Colonic mucosa (tissue), 4 donors: ENCODE results near the gene NOSTRIN. TPM values are rescaled to one million over a fixed set of nuclear protein-coding genes. Genes with fewer than 3 reads are reported as not detected.
A peak's percentile ranks its signal among the peaks of the same experiment; 100 is the strongest.

Experiments
- DNase-seq: peaks from one replicate; pipeline ENCODE4 v3.0.0-alpha.2; 2020
- H3K27ac ChIP-seq: fragments of 200-600 bp; one replicate; pipeline ENCODE4 v1.8.0; 2021
- H3K27me3 ChIP-seq: fragments of 200-600 bp; one replicate; pipeline ENCODE4 v1.8.0; 2021
- H3K36me3 ChIP-seq: fragments of 200-600 bp; one replicate; pipeline ENCODE4 v1.8.0; 2021
- H3K4me1 ChIP-seq: fragments of 200-600 bp; one replicate; pipeline ENCODE4 v1.8.0; 2021; ENCODE audit warnings: mild to moderate bottlenecking
- H3K4me3 ChIP-seq: fragments of 200-600 bp; one replicate; pipeline ENCODE4 v1.8.0; 2021
- H3K9ac ChIP-seq, 2 donors: one replicate each; pipeline ENCODE4 v1.7.0; 2013; ENCODE audit warnings: control low read depth in 2 of 2, low read depth in 2 of 2, low read length in 2 of 2
- H3K9me3 ChIP-seq: fragments of 200-600 bp; one replicate; pipeline ENCODE4 v1.8.0; 2021
- intact Hi-C: fragments of 100-400 bp; cut with DNase I; formaldehyde crosslinking; loops from one replicate; pipeline ENCODE4 v1.14.1; 2022
- total RNA-seq, 2 donors: library from RNA; stranded (reverse); fragmentation: NEBNext Ultra II Directional in 1 of 2; extraction: Animal tissue kit (Norgen Biotek cat#: 25700) in 1 of 2; gene quantifications; one replicate each; pipeline ENCODE4 v1.2.1, GENCODE V29; 2021
- TF ChIP-seq, protein P1 (sequence below): fragments of 200-600 bp; IDR thresholded peaks from one replicate; pipeline ENCODE4 v1.8.0; 2022; ENCODE audit warnings: antibody characterized with exemption, mild to moderate bottlenecking
- donor health status: healthy.
- donor health status: DM: no; HTN: no; CAD: no.
- donor health status: DM: no; HTN: no; CAD: no.

NOSTRIN gene
- total RNA-seq, 2 donors from 2014 or later = 29.0 to 37.2 TPM

DNA sequence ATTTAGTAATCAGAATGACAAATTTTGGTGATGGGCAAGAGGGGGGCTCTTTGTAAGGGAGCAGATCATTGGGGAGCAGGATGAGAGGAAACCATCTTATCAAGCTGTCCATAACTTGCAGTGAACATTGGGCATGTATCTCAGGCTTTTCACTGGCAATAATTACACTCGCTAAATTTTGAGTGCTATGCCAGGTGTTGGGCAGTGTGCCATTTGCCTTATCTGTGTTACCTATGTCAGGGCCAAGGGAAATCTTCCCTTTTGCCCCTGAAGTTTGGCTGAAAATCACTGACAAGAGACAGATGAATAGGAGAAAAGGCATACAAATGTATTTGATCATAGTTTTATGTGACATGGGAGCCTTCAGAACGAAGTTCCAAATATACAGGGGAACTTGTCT is 39.0 kb downstream of the NOSTRIN start:
- no peak overlapping the region for H3K9ac ChIP-seq
- H3K4me3 ChIP-seq = no peak overlapping the region
- H3K27ac ChIP-seq = no peak overlapping the region
- no peaks in the 10 kb centered on the region for H3K27me3 ChIP-seq
- H3K36me3 ChIP-seq = no peaks in the 10 kb centered on the region
- no peak for DNase-seq
- TF ChIP-seq, protein P1, sequence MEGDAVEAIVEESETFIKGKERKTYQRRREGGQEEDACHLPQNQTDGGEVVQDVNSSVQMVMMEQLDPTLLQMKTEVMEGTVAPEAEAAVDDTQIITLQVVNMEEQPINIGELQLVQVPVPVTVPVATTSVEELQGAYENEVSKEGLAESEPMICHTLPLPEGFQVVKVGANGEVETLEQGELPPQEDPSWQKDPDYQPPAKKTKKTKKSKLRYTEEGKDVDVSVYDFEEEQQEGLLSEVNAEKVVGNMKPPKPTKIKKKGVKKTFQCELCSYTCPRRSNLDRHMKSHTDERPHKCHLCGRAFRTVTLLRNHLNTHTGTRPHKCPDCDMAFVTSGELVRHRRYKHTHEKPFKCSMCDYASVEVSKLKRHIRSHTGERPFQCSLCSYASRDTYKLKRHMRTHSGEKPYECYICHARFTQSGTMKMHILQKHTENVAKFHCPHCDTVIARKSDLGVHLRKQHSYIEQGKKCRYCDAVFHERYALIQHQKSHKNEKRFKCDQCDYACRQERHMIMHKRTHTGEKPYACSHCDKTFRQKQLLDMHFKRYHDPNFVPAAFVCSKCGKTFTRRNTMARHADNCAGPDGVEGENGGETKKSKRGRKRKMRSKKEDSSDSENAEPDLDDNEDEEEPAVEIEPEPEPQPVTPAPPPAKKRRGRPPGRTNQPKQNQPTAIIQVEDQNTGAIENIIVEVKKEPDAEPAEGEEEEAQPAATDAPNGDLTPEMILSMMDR = no peak
- H3K4me1 ChIP-seq = no peaks in the 10 kb centered on the region
- intact Hi-C loops = no loop called here
- H3K9me3 ChIP-seq = no peaks in the 10 kb centered on the region

DNA sequence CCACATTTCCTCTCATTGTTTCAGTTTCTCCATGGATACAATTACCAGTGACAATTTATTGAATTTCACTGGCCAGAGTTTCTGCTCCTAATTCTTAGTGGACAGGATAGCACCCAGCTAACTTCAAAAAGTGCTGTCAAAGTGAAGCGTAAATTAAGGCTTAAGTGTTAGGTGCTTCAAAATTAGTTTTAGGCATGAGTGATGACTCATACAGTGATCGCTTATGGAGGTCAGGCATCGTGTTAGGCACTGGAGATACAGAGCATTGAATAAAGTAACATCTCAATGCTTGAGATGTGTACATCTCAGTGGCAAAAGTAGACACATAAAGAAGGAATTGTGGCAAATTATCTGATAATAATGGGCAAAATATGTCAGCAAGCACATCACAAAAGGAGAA is 40.8 kb downstream of the NOSTRIN start:
- H3K27me3 ChIP-seq = no peaks in the 10 kb centered on the region
- intact Hi-C loops = no loop called here
- no peak overlapping the region for H3K9ac ChIP-seq
- DNase-seq = no peak
- no peaks in the 10 kb centered on the region for H3K4me1 ChIP-seq
- no peaks in the 10 kb centered on the region for H3K9me3 ChIP-seq
- no peak overlapping the region for H3K4me3 ChIP-seq
- TF ChIP-seq, protein P1 = no peak
- H3K36me3 ChIP-seq = no peaks in the 10 kb centered on the region
- H3K27ac ChIP-seq = no peak overlapping the region

DNA sequence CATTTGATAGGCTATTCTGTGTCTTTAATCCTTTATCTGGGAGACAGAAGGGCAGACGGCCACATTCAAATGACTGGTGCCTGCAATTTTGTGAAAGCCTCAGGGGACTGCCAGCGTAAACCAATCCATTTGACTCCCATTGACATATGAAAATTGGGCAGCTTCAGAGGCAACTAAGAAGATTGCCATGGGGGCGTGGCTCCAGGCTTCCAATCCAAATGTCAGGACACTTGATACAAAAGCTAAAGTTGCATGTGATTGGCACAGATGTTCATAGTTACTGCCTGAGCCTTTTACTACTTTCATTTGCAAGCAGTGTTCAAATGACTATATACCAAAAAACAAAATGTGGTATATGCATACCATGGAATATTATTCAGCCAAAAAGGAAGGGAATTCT is 45.8 kb downstream of the NOSTRIN start:
- H3K9ac ChIP-seq = no peak overlapping the region
- no peak overlapping the region for H3K27ac ChIP-seq
- intact Hi-C loops = no loop called here
- H3K9me3 ChIP-seq = no peaks in the 10 kb centered on the region
- TF ChIP-seq, protein P1 = no peak
- no peaks in the 10 kb centered on the region for H3K36me3 ChIP-seq
- no peak overlapping the region for H3K4me3 ChIP-seq
- no peak for DNase-seq
- no peaks in the 10 kb centered on the region for H3K27me3 ChIP-seq
- H3K4me1 ChIP-seq = no peaks in the 10 kb centered on the region

DNA sequence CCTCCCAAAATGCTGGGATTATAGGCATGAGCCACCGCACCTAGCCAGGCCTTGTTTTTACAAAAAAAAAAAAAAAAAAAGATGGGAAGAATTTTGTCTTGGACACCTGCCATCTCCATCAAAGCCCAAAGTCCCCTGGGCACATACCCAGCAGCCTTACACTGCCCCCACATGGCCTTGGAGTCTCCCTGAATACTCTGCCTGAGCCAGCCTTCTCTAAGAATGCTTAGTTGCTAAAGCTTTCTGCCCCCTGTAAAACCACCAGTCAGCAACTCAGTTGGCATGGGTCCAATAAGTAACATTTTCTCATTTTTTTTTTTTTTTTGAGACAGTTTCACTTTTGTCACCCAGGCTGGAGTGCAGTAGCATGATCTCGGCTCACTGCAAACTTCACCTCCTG is 47.2 kb downstream of the NOSTRIN start:
- H3K27ac ChIP-seq = no peak overlapping the region
- no peak overlapping the region for H3K9ac ChIP-seq
- TF ChIP-seq, protein P1 = peak; percentile 32
- no peaks in the 10 kb centered on the region for H3K36me3 ChIP-seq
- H3K9me3 ChIP-seq = no peaks in the 10 kb centered on the region
- no peaks in the 10 kb centered on the region for H3K27me3 ChIP-seq
- peak; percentile 55 for DNase-seq
- no peak overlapping the region for H3K4me3 ChIP-seq
- intact Hi-C loops = loop anchor here (5.0 kb wide), 1 partner anchor 77 kb away; no protein-coding TSS in a partner anchor
- no peaks in the 10 kb centered on the region for H3K4me1 ChIP-seq

DNA sequence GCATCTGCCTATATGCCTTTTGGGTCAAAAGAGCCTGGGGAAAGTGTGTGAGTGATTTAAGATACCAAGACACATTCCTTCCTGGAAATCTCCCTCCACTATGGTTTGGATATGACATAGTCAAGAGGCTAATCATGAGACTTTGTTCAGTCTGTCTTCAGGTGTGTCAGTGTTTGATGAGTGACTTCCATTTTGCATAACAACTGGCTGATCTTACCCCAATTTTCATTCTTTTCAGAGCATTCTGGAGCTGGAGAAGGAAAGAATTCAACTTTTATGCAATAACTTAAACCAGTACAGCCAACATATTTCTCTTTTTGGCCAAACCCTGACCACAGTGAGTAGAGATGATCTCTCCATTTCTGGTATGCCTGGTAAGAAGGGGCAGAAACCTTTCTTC is 48.4 kb downstream of the NOSTRIN start:
- H3K4me1 ChIP-seq = no peaks in the 10 kb centered on the region
- intact Hi-C loops = loop anchor here (5.0 kb wide), 1 partner anchor 79 kb away; no protein-coding TSS in a partner anchor
- no peak for DNase-seq
- no peaks in the 10 kb centered on the region for H3K27me3 ChIP-seq
- H3K9ac ChIP-seq = no peak overlapping the region
- TF ChIP-seq, protein P1 = no peak
- no peaks in the 10 kb centered on the region for H3K9me3 ChIP-seq
- no peaks in the 10 kb centered on the region for H3K36me3 ChIP-seq
- H3K4me3 ChIP-seq = no peak overlapping the region
- no peak overlapping the region for H3K27ac ChIP-seq
